ENCODE results near the gene SVEP1.
A peak's percentile ranks its signal among the peaks of the same experiment; 100 is the strongest.

The SVEP1 gene

DNA sequence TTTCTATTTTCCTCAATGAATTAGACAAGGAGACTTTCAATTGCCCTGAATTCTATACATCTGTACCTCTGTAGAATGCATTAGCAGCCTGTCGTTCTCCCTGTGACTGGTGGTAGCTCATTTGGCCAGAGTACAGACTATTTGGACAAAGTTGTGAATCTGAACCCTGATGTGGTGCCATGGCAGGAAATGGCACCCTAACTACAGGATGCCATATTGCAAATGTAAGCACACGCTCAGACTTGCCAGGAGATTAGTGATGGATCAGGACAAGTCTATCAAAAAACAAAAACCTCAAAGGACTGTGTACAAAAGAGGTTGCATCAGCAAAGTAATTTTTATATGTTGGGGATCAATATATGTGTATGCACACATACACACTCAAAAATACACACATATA is 58.3 kb downstream of the SVEP1 start:
- no peak for DNase-seq (ENCODE audit: low spot score)

DNA sequence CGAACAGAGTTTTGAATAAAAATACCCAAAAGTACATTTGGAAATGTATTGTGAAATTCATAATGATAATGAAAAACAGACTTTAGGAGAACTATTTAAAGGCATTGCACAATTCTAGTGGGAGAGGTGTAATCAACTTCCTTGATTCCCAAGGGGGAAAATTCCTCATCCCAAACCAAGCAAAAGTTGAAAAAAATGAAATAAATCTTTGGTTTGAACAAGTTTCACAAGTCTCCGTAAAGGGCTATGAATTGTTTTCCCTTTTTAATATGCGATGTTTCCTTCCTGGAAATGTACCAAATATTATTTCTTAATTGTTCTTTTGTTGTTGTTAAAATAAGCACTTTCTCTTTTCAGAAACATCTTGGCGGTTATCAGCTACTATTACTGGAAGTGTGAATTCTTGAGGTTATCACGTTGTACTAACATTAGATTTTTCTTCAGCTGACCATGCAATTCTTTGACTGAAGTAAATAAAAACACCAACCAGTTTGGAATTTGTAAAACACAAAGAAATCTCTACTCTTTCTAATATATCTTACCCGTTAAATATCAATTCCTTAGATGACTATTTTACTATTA is 59.3 kb downstream of the SVEP1 start:
- peak; percentile 8 for DNase-seq (ENCODE audit: low spot score)

DNA sequence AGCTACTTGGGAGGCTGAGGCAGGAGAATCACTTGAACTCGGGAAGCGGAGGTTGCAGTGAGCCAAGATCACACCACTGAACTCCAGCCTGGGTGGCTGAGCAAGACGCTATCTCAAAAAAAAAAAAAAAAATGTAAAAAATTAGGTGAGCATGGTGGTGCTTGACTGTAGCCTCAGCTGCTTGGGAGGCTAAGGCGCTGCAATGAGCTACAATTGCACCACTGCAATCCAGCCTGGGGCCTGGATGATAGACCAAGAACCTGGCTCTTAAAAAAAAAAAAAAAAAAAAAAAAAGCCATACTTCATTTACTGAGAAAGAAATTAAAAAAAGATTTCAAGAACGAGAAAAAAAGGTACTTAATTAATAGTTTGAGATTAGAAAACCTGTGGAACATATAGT is 62.1 kb downstream of the SVEP1 start:
- no peak for DNase-seq (ENCODE audit: low spot score)

DNA sequence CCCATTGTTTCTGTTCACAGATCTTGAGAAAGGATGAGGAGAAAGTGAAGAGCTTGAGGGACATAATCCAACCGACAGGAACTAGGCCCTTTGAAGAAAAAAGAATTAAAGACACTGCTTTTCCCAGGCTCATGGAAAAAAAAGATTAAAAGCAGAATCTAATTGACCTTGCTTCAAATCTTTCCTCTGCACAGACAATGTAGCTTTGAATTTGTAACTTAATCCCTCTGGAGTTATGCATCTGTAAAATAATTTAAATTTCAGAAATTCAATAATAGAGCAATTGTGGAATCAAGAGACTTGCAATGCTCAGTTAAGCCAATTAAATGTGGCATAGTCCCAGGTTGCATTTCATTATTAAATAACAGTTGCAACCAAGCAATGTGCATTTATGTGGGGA is 64.6 kb downstream of the SVEP1 start:
- no peak for DNase-seq (ENCODE audit: low spot score)

DNA sequence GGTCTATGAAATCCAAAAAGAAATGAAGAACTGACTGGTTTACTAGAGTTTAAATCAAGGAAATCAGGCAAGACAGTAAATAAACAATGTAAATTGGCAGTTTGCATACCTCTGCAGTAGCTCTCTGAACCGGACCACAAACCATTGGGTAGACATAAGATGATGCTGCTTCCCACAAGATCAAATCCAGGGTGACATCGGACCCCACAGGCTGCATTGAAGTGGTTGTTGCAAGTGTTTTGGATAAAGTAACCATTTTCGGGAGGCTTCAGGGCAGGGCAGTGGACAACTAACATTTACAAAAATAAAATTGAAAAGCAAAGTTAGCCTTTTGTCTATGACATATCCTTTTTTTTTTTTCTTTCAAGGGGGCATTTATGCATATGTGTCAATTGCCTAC is 66.7 kb downstream of the SVEP1 start:
- DNase-seq (ENCODE audit: low spot score) = no peak

DNA sequence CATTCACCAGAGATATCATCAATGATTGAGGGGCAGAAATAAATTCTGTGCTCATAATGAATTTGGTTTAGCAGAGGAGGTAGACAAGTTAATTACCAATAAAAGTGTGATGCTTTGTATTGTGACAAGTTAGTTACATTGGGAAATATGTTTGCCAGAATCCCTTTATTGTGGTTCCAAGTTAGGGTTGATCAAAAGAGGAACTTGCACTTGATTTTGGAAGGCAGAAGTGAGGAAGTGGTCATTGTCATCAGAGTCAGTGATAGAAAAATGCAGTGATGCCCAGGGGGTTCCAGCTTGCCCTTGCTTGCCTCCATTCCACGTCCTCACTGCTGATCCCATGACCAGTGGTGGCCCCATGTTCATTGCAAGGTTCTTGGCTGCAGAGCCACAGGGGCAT is 69.7 kb downstream of the SVEP1 start:
- no peak for DNase-seq (ENCODE audit: low spot score)

DNA sequence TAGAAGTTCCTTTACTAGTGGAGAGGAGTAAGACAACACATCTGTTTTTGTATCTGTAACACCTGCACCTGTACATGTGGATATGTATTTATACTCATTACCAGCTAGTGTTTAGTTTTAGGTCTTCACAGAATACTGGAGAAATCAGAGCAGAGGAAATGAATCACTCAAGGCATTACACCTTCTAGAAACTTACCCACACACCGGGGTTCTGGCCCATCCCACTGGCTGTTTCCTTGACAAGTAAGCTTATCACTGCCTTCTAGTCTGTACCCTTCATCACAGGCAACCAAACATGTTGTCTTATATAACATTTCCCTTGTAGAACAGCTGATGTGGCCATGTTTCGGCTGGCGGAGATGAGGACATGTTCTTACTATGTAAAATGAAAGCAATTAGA is 76.7 kb downstream of the SVEP1 start:
- DNase-seq (ENCODE audit: low spot score) = no peak

DNA sequence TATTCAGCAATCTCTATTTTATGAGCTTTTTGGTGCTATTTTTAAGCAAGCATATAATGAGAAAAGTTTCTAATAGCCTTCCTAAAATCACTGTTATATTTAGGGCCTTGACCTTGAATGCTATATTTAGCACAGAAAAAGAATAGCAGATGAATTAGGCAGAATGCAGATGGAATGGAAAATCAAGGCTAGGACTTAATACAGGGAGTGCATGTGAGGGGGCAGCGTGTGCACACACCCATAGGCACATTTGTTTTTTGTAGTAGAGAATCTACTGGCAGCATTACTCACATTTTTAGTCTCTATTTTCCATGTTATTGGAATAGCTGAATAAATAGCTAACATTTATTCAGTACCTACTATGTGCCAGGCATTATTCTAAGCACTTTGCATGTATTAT is 79.9 kb downstream of the SVEP1 start:
- no peak for DNase-seq (ENCODE audit: low spot score)

DNA sequence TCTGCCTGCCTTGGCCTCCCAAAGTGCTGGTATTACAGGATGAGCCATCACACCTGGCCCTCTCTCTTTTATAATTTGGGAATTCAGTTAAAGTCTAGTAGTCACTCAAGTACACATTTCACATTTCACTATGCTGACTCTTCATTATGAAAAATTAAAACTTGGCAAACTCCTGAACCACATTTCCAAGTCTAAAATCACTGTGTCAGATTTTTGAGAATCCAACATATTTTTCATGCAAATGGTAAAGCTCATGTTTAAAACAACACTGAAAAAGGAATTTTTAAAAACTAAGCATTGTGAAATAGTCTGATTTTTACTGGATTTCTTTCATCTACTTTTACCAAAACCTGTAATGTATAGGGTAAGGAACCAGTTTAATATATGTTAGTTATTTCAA is 92.3 kb downstream of the SVEP1 start:
- DNase-seq (ENCODE audit: low spot score) = no peak

DNA sequence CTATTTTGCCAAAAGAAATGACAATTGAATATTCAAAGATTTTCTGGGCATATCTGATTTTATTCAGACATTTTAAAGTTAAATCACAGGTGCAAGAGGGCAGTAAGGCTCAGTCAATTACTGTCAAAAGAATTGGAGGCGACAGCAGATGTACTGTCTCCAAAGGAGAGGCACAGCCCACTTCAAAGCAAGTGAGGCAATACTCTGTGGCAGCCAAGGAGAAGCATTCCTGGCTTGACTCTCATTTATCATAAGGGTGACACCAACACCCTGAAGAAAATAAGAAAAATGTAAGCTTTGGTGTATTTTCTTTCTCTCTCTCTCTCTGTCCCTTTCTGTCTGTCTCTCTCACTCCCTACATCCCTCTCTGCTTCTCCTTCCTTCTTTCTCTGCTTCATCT is 93.3 kb downstream of the SVEP1 start:
- no peak for DNase-seq (ENCODE audit: low spot score)

DNA sequence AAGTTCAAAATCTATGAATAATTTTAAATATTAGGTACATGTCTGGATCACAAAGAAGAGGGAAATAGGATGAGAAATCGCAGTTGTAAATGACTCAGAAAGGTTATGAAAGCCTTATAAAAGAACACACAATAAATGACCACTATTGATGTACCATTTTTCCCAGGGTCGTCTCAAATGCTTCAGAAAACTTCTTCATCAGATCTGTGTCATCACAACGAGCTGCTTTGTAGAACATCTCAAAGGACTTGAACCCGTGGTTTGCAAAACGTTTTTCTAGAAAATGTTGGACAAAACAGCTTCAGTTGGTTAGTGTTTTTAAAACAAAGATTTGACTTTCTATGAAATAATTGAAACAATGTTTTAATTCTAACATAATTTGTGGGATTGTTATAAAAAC is 100.1 kb downstream of the SVEP1 start:
- no peak for DNase-seq (ENCODE audit: low spot score)

DNA sequence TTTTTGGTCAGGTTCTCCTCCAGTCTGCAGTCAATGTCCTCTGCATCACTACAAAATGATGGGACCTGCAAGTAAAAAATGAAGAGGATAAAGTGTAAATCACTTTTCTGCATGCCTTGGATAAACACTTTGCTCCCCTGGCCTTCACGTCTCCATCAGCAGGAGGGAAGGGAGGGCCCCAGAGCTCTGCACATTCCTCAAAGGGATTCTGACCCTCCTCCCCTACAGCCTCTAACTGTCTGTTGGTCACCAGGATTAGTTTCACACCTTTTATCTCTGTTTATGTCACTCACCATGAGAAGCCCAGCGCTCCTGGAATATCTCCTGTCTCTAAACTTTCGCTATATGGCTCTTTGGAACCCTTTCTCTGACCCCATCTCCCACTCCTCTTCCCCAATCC is 103.3 kb downstream of the SVEP1 start:
- no peak for DNase-seq (ENCODE audit: low spot score)

DNA sequence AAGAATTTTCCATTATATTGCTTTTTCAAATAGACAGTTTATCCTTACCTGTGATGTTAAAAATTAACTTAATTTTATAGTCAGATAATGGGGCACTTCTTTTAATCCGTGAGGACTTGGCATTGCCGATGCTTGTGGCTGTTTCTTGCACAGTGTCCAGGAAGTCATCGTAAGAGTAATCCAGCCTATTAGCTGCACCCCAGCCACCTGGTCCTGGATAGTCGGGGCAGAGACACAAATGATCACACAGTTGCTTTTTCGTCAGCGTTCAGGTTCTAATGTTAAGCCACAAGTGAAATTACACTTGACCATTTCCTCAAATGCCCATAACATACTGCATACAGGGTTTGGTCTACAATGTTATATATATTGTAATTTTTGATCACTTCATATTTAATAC is 107.4 kb downstream of the SVEP1 start:
- DNase-seq (ENCODE audit: low spot score) = no peak

DNA sequence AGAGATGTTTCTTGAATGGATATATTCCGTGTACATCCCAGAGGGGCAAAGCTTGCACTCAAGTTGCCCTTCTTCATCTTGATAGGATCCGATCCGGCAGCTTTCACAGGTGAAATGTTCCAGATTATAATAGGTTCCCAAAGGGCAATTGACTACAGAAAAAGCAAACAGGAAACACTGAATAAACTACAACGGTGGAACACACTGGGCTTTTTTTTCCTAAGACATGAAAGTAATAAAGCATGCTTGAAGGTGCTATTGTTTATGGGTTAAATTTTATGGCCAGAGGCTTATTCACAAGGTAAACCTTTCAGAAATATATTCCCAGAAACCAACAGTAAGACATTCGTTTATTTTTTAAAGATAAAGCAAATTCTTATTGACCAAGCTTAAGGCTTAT is 110.6 kb downstream of the SVEP1 start:
- DNase-seq (ENCODE audit: low spot score) = no peak

DNA sequence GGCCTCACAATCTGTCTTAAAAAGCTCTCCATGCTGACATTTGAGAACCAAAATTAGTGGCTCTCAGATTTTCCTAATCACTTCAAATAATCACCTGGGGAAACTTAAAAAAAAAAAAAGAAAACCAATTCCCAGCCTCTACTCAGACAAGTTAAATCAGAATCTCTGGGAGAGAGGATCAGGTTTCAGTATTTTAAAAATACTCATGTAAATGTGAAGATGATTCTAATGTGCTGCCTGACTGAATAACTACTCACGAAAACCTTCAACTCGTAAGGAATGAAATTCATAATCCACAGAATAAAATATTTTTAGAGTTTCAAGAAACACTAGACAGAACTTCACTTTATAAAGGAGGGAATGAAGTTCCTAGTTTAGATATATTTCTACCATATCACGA is 114.4 kb downstream of the SVEP1 start:
- no peak for DNase-seq (ENCODE audit: low spot score)

DNA sequence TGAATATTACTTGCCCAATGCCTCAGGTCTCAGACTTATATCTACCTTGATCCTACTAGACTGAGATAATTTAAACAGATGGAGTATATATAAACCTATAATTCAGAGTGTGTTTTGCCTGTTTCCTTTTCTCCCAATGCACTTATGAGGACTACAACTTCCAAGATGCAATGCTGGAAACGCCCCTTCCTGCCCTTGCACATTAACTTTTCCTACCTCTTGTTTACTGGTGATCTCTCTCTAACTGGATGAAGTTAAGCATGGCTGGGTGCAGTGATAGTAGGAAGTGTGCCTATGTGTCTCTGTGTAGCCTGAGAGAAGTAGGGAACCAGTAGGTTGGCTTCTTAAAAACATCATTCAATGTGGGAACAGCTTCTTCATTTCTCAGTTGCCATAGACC is 115.2 kb downstream of the SVEP1 start:
- DNase-seq (ENCODE audit: low spot score) = no peak

DNA sequence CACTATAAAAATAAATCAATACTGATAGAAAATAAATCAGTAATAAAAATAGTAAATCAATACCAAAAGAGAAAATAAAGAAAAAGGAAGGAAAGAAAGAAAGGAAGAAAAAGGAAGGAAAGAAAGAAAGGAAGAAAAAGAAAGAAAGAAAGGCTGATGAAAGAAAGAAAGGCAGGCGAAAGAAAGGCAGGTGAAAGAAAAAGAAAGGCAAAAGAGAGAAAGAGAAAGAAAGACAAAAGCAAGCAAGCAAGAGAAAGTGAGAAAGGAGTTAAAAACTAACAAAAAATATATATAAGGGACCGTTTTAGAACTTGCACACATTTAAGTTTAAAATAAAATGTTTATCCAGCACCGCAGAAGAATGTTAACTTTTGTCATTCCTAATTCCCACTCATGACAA is 116.0 kb downstream of the SVEP1 start:
- DNase-seq (ENCODE audit: low spot score) = no peak

DNA sequence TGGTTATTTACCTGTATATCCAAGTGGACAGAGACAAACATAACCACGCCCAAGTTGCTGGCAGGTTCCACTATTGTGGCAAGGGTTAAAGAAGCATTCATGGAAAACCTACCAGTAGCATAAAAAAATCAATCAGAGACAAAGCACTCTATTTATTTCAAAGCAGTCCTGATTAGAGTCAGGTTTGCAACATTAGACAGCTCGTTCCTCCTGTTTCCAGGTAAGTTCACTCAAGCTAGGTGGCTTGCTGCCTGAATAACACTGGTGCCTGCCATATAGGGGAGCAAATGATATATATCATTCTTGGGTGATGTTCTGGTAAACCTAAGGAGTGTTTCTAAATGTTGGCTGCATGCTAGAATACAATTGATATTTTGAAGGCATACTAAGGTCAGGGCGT is 122.3 kb downstream of the SVEP1 start:
- no peak for DNase-seq (ENCODE audit: low spot score)

DNA sequence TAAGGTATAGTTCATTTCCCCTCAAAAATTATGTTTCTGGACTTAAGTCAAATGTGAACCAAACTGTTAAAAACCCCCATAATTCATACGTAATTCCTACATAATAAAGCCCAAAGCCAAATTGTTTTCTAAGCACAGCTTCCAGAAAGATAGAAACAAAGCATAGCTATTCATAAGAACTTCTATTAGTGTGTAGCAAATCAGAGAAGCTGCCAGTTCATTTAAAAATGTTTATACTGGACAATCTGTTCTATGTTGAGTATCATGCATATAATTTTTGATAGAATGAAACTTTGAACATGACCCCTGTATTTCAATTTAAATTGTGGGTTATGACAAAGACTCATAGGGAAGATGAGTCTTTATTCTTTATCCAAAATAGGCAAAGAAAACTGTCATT is 122.9 kb downstream of the SVEP1 start:
- no peak for DNase-seq (ENCODE audit: low spot score)

DNA sequence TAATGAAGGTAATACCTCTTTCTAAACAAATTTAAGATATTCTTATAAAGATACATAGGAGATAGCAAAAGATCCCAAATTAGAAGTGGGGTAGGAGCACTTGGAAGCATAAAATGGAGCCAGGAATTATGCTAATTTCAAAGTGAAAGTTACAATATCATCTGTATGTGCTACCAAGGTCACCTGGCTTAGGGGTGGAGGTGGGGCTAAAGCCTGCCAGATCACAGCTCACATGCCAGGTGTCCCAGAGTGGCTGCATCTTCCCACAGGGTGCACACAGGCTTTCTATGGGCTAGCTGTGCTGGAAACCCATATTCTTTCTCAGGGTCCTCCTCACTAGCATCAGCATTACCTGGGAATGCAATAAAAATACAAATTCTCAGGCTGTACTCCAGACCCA is 123.7 kb downstream of the SVEP1 start:
- DNase-seq (ENCODE audit: low spot score) = no peak

DNA sequence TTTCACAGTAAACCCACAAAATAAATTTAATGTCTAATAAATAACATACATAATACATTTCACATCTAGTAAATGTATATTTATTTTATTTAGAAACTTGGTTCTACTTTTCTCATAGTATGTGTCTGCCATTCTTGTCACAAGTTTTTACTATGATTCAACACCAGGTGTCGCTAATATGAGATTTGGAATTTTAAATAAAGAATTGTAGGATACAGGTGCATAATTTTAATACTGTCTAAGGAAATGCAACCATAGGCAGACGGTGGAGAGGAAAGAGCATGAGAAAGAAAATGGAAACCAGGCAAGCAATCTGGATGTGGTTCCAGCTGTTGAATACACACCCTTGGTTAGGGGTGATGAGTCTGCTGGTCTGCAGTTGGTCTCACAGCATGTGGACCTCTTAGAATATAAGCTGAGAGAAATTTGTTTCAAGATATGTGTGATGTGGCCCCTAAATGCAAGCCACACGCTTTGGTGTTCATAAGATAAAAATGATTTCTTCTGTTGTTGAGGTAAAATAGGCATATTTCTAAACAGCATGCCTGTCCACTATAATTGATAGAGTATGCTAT is 127.2 kb downstream of the SVEP1 start:
- DNase-seq (ENCODE audit: low spot score) = no peak

DNA sequence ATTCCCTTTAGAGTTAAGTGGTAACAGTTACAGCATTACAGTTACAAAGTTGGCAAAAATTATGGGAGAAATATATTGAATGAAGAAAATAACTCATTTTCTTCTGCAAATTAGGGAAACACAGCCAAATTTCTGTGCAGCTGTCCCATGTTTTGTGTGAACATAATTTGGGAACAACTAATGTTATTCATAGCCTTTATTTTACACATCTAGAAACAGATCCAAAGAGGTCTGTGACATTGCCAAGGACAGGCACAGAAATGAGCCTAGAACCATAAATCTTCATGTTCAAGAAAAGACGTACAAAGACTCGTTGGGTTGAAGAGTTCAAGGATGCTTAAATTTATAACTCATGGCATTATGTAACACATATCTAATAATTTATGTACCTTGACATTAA is 127.8 kb downstream of the SVEP1 start:
- DNase-seq (ENCODE audit: low spot score) = no peak

DNA sequence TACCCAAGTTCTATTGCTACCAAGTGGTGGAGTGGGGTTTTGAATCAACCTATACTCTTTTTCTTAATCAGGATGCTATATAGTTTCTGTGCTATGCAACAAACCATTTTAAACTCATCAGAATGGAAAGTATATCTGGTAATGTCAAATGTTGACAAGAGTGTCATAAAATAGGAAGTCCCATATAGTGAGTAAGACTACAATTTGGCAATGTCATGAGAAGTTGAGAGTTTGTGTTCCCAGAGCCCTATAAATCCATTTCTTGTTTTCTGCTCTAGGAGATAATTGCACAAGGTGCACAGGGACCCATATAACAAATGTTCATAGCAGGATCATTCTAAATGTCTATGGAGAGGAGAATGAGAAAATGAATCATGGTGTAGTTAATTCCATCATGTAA is 132.1 kb downstream of the SVEP1 start:
- DNase-seq (ENCODE audit: low spot score) = no peak

DNA sequence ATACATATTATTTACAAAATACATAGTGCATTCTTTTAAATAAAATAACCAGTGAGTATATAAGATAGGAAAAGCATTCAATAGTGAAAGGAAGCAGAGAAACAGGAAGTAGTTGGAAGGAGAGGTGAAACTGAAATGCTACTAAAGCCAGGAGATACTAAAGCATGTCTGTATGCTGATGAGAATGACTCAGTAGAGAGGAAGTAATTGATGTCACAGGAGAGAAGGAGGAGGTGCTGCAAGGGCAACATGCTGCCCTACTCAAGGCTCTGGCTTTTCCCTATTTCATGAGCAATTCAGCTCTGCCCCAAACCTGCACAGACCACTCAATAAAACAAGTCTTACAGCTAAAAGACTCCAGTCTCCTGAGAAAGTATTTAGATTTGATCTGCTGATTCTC is 133.4 kb downstream of the SVEP1 start:
- no peak for DNase-seq (ENCODE audit: low spot score)

DNA sequence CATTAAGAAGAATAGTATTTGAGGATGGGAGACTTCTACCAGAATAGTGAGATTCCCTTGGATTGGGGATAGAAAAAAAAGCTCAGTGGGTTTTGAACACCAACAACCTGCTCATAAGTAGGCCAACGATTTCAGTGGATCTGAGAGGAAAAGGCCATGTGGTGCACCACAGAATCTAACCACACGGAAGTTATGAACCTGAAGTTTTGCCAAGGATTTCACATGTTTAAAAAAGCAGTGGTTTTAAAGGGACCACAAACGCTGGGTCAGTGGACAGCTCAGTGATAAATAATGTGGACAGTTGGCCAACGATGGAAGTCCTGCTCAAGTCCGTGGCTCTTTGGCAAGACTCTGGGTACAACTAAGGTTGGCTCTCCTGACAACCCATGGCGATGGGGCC is 134.6 kb downstream of the SVEP1 start:
- DNase-seq (ENCODE audit: low spot score) = no peak

Measured in hepatic stellate cell (primary cell).